NCI-H2196 treated with DMSO at 0.1 percent for 48 hours (cell line): ENCODE measurements around the gene OR13J1.
"Not testable (repeated sequence)": the region's sequence is repeated elsewhere in the genome, so short reads cannot be mapped to it uniquely, and the experiment has no call there.

Experiments
- DNase-seq: peaks from one replicate; lab custom pipeline; 2025; ENCODE audit not compliant: unreplicated experiment; lab: John Stamatoyannopoulos, UW

The OR13J1 gene

GRCh38 chr9:35905051-35905781 is 35.0 kb upstream of the OR13J1 start:
- no peak for DNase-seq

- DNase-seq = no peak
Measured at GRCh38 chr9:35904338-35904737, 34.1 kb upstream of the OR13J1 start.

- DNase-seq = peak; percentile 45
Measured at GRCh38 chr9:35903049-35903448, 32.8 kb upstream of the OR13J1 start.

GRCh38 chr9:35899021-35899420 is 28.8 kb upstream of the OR13J1 start:
- no peak for DNase-seq

GRCh38 chr9:35898337-35898736 is 28.1 kb upstream of the OR13J1 start:
- DNase-seq = no peak

- not testable (repeated sequence) for DNase-seq
Measured at GRCh38 chr9:35897376-35898099, 27.3 kb upstream of the OR13J1 start.

- no peak for DNase-seq
Measured at GRCh38 chr9:35896570-35896969, 26.4 kb upstream of the OR13J1 start.

- no peak for DNase-seq
Measured at GRCh38 chr9:35892051-35892450, 21.9 kb upstream of the OR13J1 start.

- no peak for DNase-seq
Measured at GRCh38 chr9:35891646-35892045, 21.4 kb upstream of the OR13J1 start.

- DNase-seq = not testable (repeated sequence)
Measured at GRCh38 chr9:35884908-35885307, 14.7 kb upstream of the OR13J1 start.

GRCh38 chr9:35882996-35883395 is 12.8 kb upstream of the OR13J1 start:
- no peak for DNase-seq

- DNase-seq = peak; percentile 53
Measured at GRCh38 chr9:35882263-35882848, 12.2 kb upstream of the OR13J1 start.

GRCh38 chr9:35872505-35872904 is 2.3 kb upstream of the OR13J1 start:
- no peak for DNase-seq

- peak; percentile 68 for DNase-seq
Measured at GRCh38 chr9:35871545-35871944, 1.3 kb upstream of the OR13J1 start.

GRCh38 chr9:35869621-35870216 is 482 bp downstream of the OR13J1 start:
- peak; percentile 6 for DNase-seq

- DNase-seq = no peak
Measured at GRCh38 chr9:35868933-35869332, 1.3 kb downstream of the OR13J1 start.

GRCh38 chr9:35867538-35867937 is 2.7 kb downstream of the OR13J1 start:
- DNase-seq = no peak

GRCh38 chr9:35864695-35865255 is 5.4 kb downstream of the OR13J1 start:
- no peak for DNase-seq

GRCh38 chr9:35863583-35863982 is 6.6 kb downstream of the OR13J1 start:
- no peak for DNase-seq

GRCh38 chr9:35862328-35862727 is 7.9 kb downstream of the OR13J1 start:
- DNase-seq = no peak

- DNase-seq = no peak
Measured at GRCh38 chr9:35861161-35861897, 8.9 kb downstream of the OR13J1 start.
